Thyroid gland (tissue), 4 donors: Measurements from ENCODE around the gene SEC23B.

Source experiments
- CTCF ChIP-seq, 6 experiments: fragments of 200-600 bp in 3 of 6; fragments of 450-650 bp in 3 of 6; sonication (generic) in 3 of 6; IDR thresholded peaks; one replicate each; pipeline ENCODE4 v1.5.1; 2016 to 2019; ENCODE audit warnings: antibody characterized with exemption in 6 of 6, mild to moderate bottlenecking in 2 of 6, inconsistent platforms in 1 of 6, moderate library complexity in 1 of 6
- POLR2A ChIP-seq, 2 donors: fragments of 450-650 bp; IDR thresholded peaks; one replicate each; pipeline ENCODE4 v1.6.1; 2017; ENCODE audit warnings: antibody characterized with exemption in 2 of 2, mild to moderate bottlenecking in 2 of 2, moderate library complexity in 1 of 2

- TF ChIP-seq CTCF (IDR thresholded peaks at IDR 0.05) (no peak), POLR2A (IDR thresholded peaks at IDR 0.05) (no peak)
These were observed 46.0 kb downstream of the SEC23B start for GRCh38 chr20:18553746-18554145.
